ENCODE measurements around the gene SELENOK. TPM values are rescaled to one million over a fixed set of nuclear protein-coding genes. Genes with fewer than 3 reads are reported as not detected.

SELENOK gene
- total and polyA plus RNA-seq, 10 donors: 28.4 to 84.0 (median 42.3) TPM

DNA sequence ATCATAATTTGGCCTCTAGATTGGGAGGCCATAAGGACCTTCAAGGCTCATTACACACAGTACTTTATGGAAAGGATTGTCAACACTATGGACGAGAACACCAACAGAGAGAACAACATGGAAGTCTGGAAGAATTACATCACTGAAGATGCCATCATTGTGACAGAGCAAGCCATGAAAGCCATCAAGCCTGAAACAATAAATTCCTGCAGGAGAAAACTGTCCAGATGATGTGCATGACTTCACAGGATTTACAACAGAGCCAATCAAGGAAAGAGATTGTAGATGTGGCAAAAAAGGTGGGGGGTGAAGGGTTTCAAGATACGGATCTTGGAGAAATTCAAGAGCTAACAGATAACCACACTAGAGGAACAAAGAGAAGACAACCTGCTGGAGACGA is 29.4 kb downstream of the SELENOK start:
- no peaks in the 10 kb centered on the region for H3K9me3 ChIP-seq
- DNase-seq: no peak
- 90 to 98% (median 96%) methylated on average over 3 of the region's 3 CpGs for WGBS, 5 donors
- TF ChIP-seq, protein P1, sequence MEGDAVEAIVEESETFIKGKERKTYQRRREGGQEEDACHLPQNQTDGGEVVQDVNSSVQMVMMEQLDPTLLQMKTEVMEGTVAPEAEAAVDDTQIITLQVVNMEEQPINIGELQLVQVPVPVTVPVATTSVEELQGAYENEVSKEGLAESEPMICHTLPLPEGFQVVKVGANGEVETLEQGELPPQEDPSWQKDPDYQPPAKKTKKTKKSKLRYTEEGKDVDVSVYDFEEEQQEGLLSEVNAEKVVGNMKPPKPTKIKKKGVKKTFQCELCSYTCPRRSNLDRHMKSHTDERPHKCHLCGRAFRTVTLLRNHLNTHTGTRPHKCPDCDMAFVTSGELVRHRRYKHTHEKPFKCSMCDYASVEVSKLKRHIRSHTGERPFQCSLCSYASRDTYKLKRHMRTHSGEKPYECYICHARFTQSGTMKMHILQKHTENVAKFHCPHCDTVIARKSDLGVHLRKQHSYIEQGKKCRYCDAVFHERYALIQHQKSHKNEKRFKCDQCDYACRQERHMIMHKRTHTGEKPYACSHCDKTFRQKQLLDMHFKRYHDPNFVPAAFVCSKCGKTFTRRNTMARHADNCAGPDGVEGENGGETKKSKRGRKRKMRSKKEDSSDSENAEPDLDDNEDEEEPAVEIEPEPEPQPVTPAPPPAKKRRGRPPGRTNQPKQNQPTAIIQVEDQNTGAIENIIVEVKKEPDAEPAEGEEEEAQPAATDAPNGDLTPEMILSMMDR (IDR thresholded peaks at IDR 0.05 in 8 of 11, conservative IDR thresholded peaks at IDR 0.05 in 3 of 11): no peak
- TF ChIP-seq POLR2A (IDR thresholded peaks at IDR 0.05): no peak
- no peak for TF ChIP-seq POLR2AphosphoS5 (IDR thresholded peaks at IDR 0.05)
- H3K4me1 ChIP-seq: peaks cover 0 to 1% (median 0%) of the 10 kb centered on the region in 6 donors
- intact Hi-C loops (cut with DNase I; ENCODE audit: low total_unique reads): no loop called here
- peaks cover 0 to 91% (median 52%) of the 10 kb centered on the region in 6 donors for H3K36me3 ChIP-seq
- H3K27ac ChIP-seq: no peak overlapping the region
- H3K27me3 ChIP-seq (replicated peaks in 1 of 7): no peaks in the 10 kb centered on the region
- no peak overlapping the region for H3K4me3 ChIP-seq

DNA sequence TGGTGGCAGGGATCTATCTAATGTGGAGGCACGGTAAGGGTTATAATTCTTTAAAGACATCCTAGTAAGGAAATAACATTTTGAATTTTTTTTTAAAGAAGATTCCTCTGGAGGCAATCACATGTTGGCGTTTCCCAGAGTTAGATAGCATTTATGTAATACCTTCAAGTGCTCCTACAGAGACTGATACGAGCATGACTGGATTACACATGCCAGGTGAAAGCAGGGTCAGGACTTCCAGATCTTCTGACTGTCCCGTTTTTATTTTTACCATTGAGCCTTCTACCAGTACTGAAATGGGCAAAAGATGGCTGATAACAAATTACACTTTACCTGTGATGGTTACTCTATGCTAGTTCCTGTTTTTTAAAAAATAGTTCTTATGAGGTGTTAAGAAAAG is 31.5 kb downstream of the SELENOK start:
- H3K4me3 ChIP-seq: no peak overlapping the region
- DNase-seq: no peak
- H3K27ac ChIP-seq: no peak overlapping the region
- peaks cover 0 to 6% (median 0%) of the 10 kb centered on the region in 6 donors for H3K4me1 ChIP-seq
- WGBS, 5 donors: 77 to 95% (median 91%) methylated on average over 4 of the region's 4 CpGs
- intact Hi-C loops (cut with DNase I; ENCODE audit: low total_unique reads): no loop called here
- no peaks in the 10 kb centered on the region for H3K27me3 ChIP-seq (replicated peaks in 1 of 7)
- TF ChIP-seq POLR2A (IDR thresholded peaks at IDR 0.05) (no peak), POLR2AphosphoS5 (IDR thresholded peaks at IDR 0.05) (no peak)
- TF ChIP-seq, protein P1 (IDR thresholded peaks at IDR 0.05 in 8 of 11, conservative IDR thresholded peaks at IDR 0.05 in 3 of 11): no peak
- H3K36me3 ChIP-seq: peaks cover 0 to 71% (median 40%) of the 10 kb centered on the region in 6 donors
- H3K9me3 ChIP-seq: no peaks in the 10 kb centered on the region

DNA sequence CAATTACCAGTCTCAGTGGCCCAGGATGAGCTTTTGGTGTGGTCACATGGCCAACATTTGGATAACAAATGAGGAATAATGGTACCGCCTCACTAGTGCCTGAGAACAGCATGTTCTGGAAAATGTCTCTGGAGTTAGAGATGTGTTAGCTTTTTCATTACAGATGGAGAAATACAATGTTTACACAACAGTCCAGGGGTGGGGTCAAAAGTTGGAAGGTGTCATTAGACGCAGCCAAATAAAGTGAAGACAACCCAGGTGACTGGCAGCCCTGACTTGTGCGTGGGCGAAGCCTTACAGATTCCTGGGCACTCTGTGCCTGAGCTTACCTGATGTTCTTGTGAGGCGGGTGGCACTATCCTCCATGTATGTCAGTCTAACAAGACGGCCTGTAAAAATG is 32.5 kb downstream of the SELENOK start:
- Histone ChIP-seq H3K9me3 (no peaks in the 10 kb centered on the region), H3K27ac (no peak overlapping the region), H3K4me3 (no peak overlapping the region), H3K27me3 (replicated peaks in 1 of 7) (no peaks in the 10 kb centered on the region), H3K36me3 (peaks cover 0 to 61% (median 30%) of the 10 kb centered on the region in 6 donors), H3K4me1 (peaks cover 0 to 6% (median 0%) of the 10 kb centered on the region in 6 donors)
- DNase-seq: no peak
- 95 to 97% (median 97%) methylated on average over 6 of the region's 6 CpGs for WGBS, 5 donors
- intact Hi-C loops (cut with DNase I; ENCODE audit: low total_unique reads): no loop called here
- TF ChIP-seq, protein P1 (IDR thresholded peaks at IDR 0.05 in 8 of 11, conservative IDR thresholded peaks at IDR 0.05 in 3 of 11): no peak
- TF ChIP-seq POLR2AphosphoS5 (IDR thresholded peaks at IDR 0.05) (no peak), POLR2A (IDR thresholded peaks at IDR 0.05) (no peak)

DNA sequence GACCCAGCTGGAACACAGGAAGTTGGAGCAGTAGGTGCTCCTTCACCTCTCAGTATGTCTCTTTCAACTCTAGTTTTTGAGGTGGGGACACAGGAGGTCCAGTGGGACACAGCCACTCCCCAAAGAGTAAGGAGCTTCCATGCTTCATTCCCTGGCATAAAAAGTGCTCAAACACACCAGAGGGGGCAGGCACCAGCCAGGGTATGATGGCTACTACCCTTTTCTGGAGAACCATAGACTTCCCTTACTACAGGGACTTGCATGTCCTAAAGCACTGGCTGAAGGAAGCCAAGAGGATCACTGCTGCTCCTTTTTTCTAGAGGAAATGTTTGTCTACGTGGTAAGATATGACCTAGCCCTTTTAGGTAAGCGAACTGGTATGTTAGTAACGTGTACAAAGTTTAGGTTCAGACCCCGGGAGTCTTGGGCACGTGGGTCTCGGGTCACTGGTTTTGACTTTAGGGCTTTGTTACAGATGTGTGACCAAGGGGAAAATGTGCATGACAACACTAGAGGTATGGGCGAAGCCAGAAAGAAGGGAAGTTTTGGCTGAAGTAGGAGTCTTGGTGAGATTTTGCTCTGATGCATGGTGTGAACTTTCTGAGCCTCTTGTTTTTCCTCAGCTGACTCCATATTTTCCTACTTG is 33.4 kb downstream of the SELENOK start:
- peaks cover 0 to 6% (median 0%) of the 10 kb centered on the region in 6 donors for H3K4me1 ChIP-seq
- WGBS, 5 donors: 78 to 85% (median 83%) methylated on average over 7 of the region's 7 CpGs
- no peaks in the 10 kb centered on the region for H3K9me3 ChIP-seq
- TF ChIP-seq, protein P1 (IDR thresholded peaks at IDR 0.05 in 8 of 11, conservative IDR thresholded peaks at IDR 0.05 in 3 of 11): no peak
- TF ChIP-seq POLR2AphosphoS5 (IDR thresholded peaks at IDR 0.05) (no peak), POLR2A (IDR thresholded peaks at IDR 0.05) (no peak)
- no peaks in the 10 kb centered on the region for H3K27me3 ChIP-seq (replicated peaks in 1 of 7)
- DNase-seq: no peak
- H3K36me3 ChIP-seq: peaks cover 0 to 51% (median 21%) of the 10 kb centered on the region in 6 donors
- intact Hi-C loops (cut with DNase I; ENCODE audit: low total_unique reads): no loop called here
- H3K4me3 ChIP-seq: no peak overlapping the region
- no peak overlapping the region for H3K27ac ChIP-seq
